GM12878 (cell line): Measurements from ENCODE around the gene AKR1A1. TPM values are rescaled to one million over a fixed set of nuclear protein-coding genes. Genes with fewer than 3 reads are reported as not detected.

Experiments used
- ATAC-seq: fragments of 200-7000 bp; cut with Tn5 transposase; 3 replicates; pipeline ENCODE4 v1.9.1; 2020; ENCODE audit warnings: mild to moderate bottlenecking, moderate library complexity
- BruUV-seq: library from RNA; stranded (reverse); fragments of 400-500 nt; replicated peaks from 2 replicates; lab custom pipeline; 2021; lab: Mats Ljungman, UMichigan
- CTCF ChIA-PET: fragments of 300-600 bp; sonication (Branson Sonifier 250); formaldehyde crosslinking; extraction: SDS; loops from one replicate; lab custom pipeline; 2021; ENCODE audit warnings: inconsistent platforms; lab: Yijun Ruan, JAX
- POLR2A ChIA-PET: fragments of 350-600 bp; formaldehyde crosslinking; extraction: SDS; loops from one replicate; lab custom pipeline; 2021; ENCODE audit warnings: inconsistent platforms; lab: Charles Lee
- RAD21 ChIA-PET: fragments of 300-600 bp; sonication (Branson Sonifier 250); formaldehyde crosslinking; loops from one replicate; lab custom pipeline; 2023; ENCODE audit warnings: antibody characterized with exemption; ENCODE audit not compliant: unreplicated experiment; lab: Charles Lee
- SMC1A ChIA-PET: fragments of 300-600 bp; sonication (Branson Sonifier 250); formaldehyde crosslinking; loops from one replicate; lab custom pipeline; 2023; ENCODE audit not compliant: unreplicated experiment, uncharacterized antibody; lab: Charles Lee
- DNase-seq: peaks from one replicate; pipeline ENCODE4 v3.0.0-alpha.2; 2011; ENCODE audit warnings: low read depth, low spot score
- FAIRE-seq: peaks from 3 replicates; lab custom pipeline; 2011; peaks lifted over from hg19 to GRCh38; lab: Jason Lieb, UNC
- H2AFZ ChIP-seq: 2 replicates; pipeline ENCODE4 v1.6.0; 2011; ENCODE audit warnings: low read depth, low read length, control low read depth; ENCODE audit not compliant: control insufficient read depth
- H3K27ac ChIP-seq: 2 replicates; pipeline ENCODE4 v1.5.1; 2011; ENCODE audit warnings: control low read depth; ENCODE audit not compliant: control insufficient read depth, insufficient read depth
- H3K27me3 ChIP-seq, 2 experiments: replicated peaks in 1 of 2; 2 replicates each; pipeline versions ENCODE4 v1.6.0 to v1.6.1; 2011; ENCODE audit warnings: low read length in 1 of 2; ENCODE audit not compliant: control insufficient read depth in 2 of 2, insufficient read depth in 2 of 2
- H3K36me3 ChIP-seq, 2 experiments: 2 replicates each; pipeline ENCODE4 v1.5.1; 2011; ENCODE audit warnings: low read length in 1 of 2; ENCODE audit not compliant: control insufficient read depth in 2 of 2, insufficient read depth in 2 of 2
- H3K4me1 ChIP-seq: 2 replicates; pipeline ENCODE4 v1.6.1; 2011; ENCODE audit warnings: mild to moderate bottlenecking, low read length, moderate library complexity, mixed read lengths; ENCODE audit not compliant: control insufficient read depth, insufficient read depth
- H3K4me2 ChIP-seq: 2 replicates; pipeline ENCODE4 v1.6.0; 2011; ENCODE audit warnings: control low read depth; ENCODE audit not compliant: control insufficient read depth, insufficient read depth
- H3K4me3 ChIP-seq: fragments of 200-600 bp; sonication (generic); 2 replicates; pipeline ENCODE4 v1.5.1; 2016
- H3K79me2 ChIP-seq: 2 replicates; pipeline ENCODE4 v1.6.0; 2011; ENCODE audit warnings: low read length; ENCODE audit not compliant: control insufficient read depth, insufficient read depth
- H3K9ac ChIP-seq: 2 replicates; pipeline ENCODE4 v1.8.0; 2011; ENCODE audit warnings: low read length, control low read depth, mixed read lengths; ENCODE audit not compliant: control insufficient read depth, insufficient read depth
- H3K9me3 ChIP-seq: replicated peaks from 3 replicates; pipeline ENCODE4 v1.5.1; 2011; ENCODE audit warnings: mild to moderate bottlenecking, low read length; ENCODE audit not compliant: control insufficient read depth, insufficient read depth
- H4K20me1 ChIP-seq: 2 replicates; pipeline ENCODE4 v1.6.0; 2011; ENCODE audit not compliant: control insufficient read depth, insufficient read depth
- CHD4 ChIP-seq: fragments of 200-600 bp; sonication (generic); IDR thresholded peaks from 2 replicates; pipeline ENCODE4 v1.6.1; 2016; ENCODE audit warnings: mild to moderate bottlenecking
- DPF2 ChIP-seq: fragments of 450-650 bp; IDR thresholded peaks from 2 replicates; pipeline ENCODE4 v1.6.1; 2017; ENCODE audit warnings: mild to moderate bottlenecking
- KLF5 ChIP-seq: fragments of 450-650 bp; IDR thresholded peaks from 2 replicates; pipeline ENCODE4 v1.6.1; 2014; ENCODE audit warnings: mild to moderate bottlenecking; ENCODE audit not compliant: partially characterized antibody
- MTA2 ChIP-seq: fragments of 450-650 bp; IDR thresholded peaks from 2 replicates; pipeline ENCODE4 v1.6.1; 2016; ENCODE audit warnings: low read depth, mild to moderate bottlenecking, moderate library complexity
- NFYA ChIP-seq: IDR thresholded peaks from 2 replicates; pipeline ENCODE4 v1.6.1; 2011; ENCODE audit warnings: low read depth, mild to moderate bottlenecking, low read length, improper control_type of control experiment, borderline replicate concordance
- RAD21 ChIP-seq: IDR thresholded peaks from 2 replicates; pipeline ENCODE4 v1.6.1; 2011; ENCODE audit warnings: mild to moderate bottlenecking, low read depth, low read length, moderate library complexity; ENCODE audit not compliant: insufficient read depth
- RELA ChIP-seq: fragments of 450-650 bp; IDR thresholded peaks from 2 replicates; pipeline ENCODE4 v1.8.0; 2014; ENCODE audit warnings: borderline replicate concordance; ENCODE audit not compliant: partially characterized antibody
- SIN3A ChIP-seq: IDR thresholded peaks from 2 replicates; pipeline ENCODE4 v1.6.1; 2012; ENCODE audit warnings: low read depth, low read length, improper control_type of control experiment
- SMAD5 ChIP-seq: IDR thresholded peaks from 2 replicates; pipeline ENCODE4 v1.6.1; 2016; ENCODE audit warnings: antibody characterized with exemption, low read depth
- STAT3 ChIP-seq: IDR thresholded peaks from 2 replicates; pipeline ENCODE4 v1.6.1; 2011; ENCODE audit warnings: low read depth, low read length, improper control_type of control experiment
- ZNF207 ChIP-seq: fragments of 450-650 bp; IDR thresholded peaks from 2 replicates; pipeline ENCODE4 v1.6.1; 2014; ENCODE audit warnings: antibody characterized with exemption, mild to moderate bottlenecking, borderline replicate concordance
- WGBS: methylation state at CpG from one replicate; pipeline ENCODE4 v1.1.6; 2016; ENCODE audit warnings: low lambda C conversion rate; ENCODE audit not compliant: insufficient replicate concordance, insufficient coverage; ENCODE audit errors: missing lambda C conversion rate; 5-methylcytosine and 5-hydroxymethylcytosine counted together
- in situ Hi-C: fragments of 300-500 bp; cut with MboI; formaldehyde crosslinking; loops from 9 replicates; pipeline ENCODE4 v1.14.3; 2018; ENCODE audit warnings: mixed read lengths
- intact Hi-C: fragments of 100-400 bp; cut with micrococcal nuclease; formaldehyde crosslinking; loops from one replicate; pipeline ENCODE4 v1.14.2; 2022; ENCODE audit not compliant: unreplicated experiment
- polyA plus RNA-seq, 11 experiments: library from polyadenylated mRNA; depleted of rRNA in 4 of 11; unstranded in 6 of 11; stranded (reverse) in 5 of 11; fragments of >200 nt; fragmentation: Nextera tagmentation in 4 of 11; fragmentation: Illumina TruSeq in 1 of 11; extraction: Ambion mirVana in 4 of 11; extraction: Trizol in 1 of 11; gene quantifications; 1 replicate in 1 of 11; 2 replicates in 10 of 11; pipeline versions ENCODE4 v1.2.1 to v1.2.3, GENCODE V29; 2011 to 2016; ENCODE audit warnings: inconsistent platforms in 2 of 11, missing spikeins in 2 of 11, low read depth in 1 of 11
- total RNA-seq, 4 experiments: library from RNA; depleted of rRNA in 3 of 4; stranded (reverse); fragments of >200 nt in 3 of 4; fragmentation: Illumina TruSeq in 1 of 4; extraction: Trizol in 1 of 4; gene quantifications; 2 replicates each; pipeline versions ENCODE4 v1.2.1 to v1.2.3, GENCODE V29; 2013 to 2021
- TF ChIP-seq, protein P1 (sequence below): fragments of 450-650 bp; IDR thresholded peaks from 2 replicates; pipeline ENCODE4 v1.6.1; 2017; ENCODE audit warnings: mild to moderate bottlenecking, low read depth, inconsistent platforms; ENCODE audit not compliant: poor library complexity, severe bottlenecking
- TF ChIP-seq, protein P2 (sequence below): fragments of 450-650 bp; IDR thresholded peaks from 2 replicates; pipeline ENCODE4 v1.6.1; 2017; ENCODE audit warnings: low read depth, mild to moderate bottlenecking, moderate library complexity
- TF ChIP-seq, protein P3 (sequence below): fragments of 450-650 bp; IDR thresholded peaks from 2 replicates; pipeline ENCODE4 v1.6.1; 2017; ENCODE audit warnings: mild to moderate bottlenecking

Gene AKR1A1
- total and polyA plus RNA-seq, 10 of the 15 experiments (the other 5 are each of a cell fraction or from before 2014, with no cell fraction given): 187 to 335 (median 241) TPM

DNA sequence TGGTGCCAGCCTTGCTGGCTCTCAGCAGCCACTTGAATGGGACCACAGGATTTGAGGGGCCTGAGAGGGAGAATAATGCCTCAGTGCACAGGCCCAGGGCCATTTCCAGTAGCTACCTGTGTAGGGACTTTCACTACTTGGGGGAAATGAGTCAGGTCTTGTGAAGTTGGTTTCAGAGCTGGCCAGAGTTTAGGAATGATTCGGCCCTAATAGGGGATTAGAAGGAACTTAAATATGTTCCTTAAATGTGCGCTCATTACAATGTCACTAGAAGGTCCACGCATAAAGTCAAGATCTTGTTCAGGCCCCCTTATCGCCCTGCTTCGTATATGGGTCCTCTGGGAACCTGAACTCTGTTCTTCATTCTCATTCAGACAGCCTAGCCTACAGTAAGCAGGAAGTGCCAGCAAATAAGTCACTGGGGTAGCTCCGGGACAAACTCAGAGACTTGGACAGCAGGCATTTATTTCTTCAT, 5.6 kb upstream of the AKR1A1 start:
- Histone ChIP-seq H3K79me2 (no peaks in the 10 kb centered on the region), H2AFZ (peak overlapping the region; percentile 69), H3K4me3 (peak overlapping the region; percentile 2; the same call in 1 of the 2 replicates), H4K20me1 (no peaks in the 10 kb centered on the region), H3K4me2 (peak overlapping the region; percentile 58), H3K9me3 (no peaks in the 10 kb centered on the region; the same call in 1 of the 3 replicates), H3K9ac (peak overlapping the region; percentile 31), H3K36me3 (no peaks in the 10 kb centered on the region), H3K27ac (peak overlapping the region; percentile 78), H3K4me1 (peaks cover 30% of the 10 kb centered on the region), H3K27me3 (no peaks in the 10 kb centered on the region)
- 0% methylated on average over 6 of the region's 6 CpGs for WGBS
- SMC1A ChIA-PET: interaction anchor here (0.7 to 8.6 kb wide), 14 partner anchors 8 to 241 kb away, joined by 3 to 80 read pairs (median 6); partner anchors contain the start of genes NASP and PRDX1
- no TSS peak for BruUV-seq
- ATAC-seq (peak; percentile 82), DNase-seq (peak; percentile 82), FAIRE-seq (no peak)
- RAD21 ChIA-PET: interaction anchor here (0.6 to 5.0 kb wide), 12 partner anchors 8 to 54 kb away, joined by 3 to 40 read pairs (median 3); partner anchors contain the start of genes CCDC163, MMACHC, PRDX1 and TESK2
- in situ Hi-C loops: no loop called here
- POLR2A ChIA-PET: interaction anchor here (0.6 to 7.6 kb wide), 15 partner anchors 9 to 823 kb away, joined by 3 to 118 read pairs (median 5); partner anchors contain the start of genes CCDC163, MMACHC, MUTYH and PRDX1
- intact Hi-C loops: loop anchor here (2.0 kb wide), 1 partner anchor 22 kb away; no protein-coding TSS in a partner anchor
- CTCF ChIA-PET: interaction anchor here (0.5 to 3.2 kb wide), 10 partner anchors 9 to 190 kb away, joined by 3 to 14 read pairs (median 6); partner anchors contain the start of gene PRDX1
- TF ChIP-seq MTA2 (peak; percentile 83), KLF5 (no peak), SIN3A (no peak), ZNF207 (no peak), SMAD5 (no peak), DPF2 (peak; percentile 88; the same call in 1 of the 2 replicates), RAD21 (no peak), RELA (peak; percentile 90), NFYA (no peak), CHD4 (no peak), STAT3 (no peak)
- TF ChIP-seq, protein P1, sequence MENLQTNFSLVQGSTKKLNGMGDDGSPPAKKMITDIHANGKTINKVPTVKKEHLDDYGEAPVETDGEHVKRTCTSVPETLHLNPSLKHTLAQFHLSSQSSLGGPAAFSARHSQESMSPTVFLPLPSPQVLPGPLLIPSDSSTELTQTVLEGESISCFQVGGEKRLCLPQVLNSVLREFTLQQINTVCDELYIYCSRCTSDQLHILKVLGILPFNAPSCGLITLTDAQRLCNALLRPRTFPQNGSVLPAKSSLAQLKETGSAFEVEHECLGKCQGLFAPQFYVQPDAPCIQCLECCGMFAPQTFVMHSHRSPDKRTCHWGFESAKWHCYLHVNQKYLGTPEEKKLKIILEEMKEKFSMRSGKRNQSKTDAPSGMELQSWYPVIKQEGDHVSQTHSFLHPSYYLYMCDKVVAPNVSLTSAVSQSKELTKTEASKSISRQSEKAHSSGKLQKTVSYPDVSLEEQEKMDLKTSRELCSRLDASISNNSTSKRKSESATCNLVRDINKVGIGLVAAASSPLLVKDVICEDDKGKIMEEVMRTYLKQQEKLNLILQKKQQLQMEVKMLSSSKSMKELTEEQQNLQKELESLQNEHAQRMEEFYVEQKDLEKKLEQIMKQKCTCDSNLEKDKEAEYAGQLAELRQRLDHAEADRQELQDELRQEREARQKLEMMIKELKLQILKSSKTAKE: peak; percentile 70
- TF ChIP-seq, protein P2, sequence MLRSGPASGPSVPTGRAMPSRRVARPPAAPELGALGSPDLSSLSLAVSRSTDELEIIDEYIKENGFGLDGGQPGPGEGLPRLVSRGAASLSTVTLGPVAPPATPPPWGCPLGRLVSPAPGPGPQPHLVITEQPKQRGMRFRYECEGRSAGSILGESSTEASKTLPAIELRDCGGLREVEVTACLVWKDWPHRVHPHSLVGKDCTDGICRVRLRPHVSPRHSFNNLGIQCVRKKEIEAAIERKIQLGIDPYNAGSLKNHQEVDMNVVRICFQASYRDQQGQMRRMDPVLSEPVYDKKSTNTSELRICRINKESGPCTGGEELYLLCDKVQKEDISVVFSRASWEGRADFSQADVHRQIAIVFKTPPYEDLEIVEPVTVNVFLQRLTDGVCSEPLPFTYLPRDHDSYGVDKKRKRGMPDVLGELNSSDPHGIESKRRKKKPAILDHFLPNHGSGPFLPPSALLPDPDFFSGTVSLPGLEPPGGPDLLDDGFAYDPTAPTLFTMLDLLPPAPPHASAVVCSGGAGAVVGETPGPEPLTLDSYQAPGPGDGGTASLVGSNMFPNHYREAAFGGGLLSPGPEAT: peak; percentile 89
- TF ChIP-seq, protein P3, sequence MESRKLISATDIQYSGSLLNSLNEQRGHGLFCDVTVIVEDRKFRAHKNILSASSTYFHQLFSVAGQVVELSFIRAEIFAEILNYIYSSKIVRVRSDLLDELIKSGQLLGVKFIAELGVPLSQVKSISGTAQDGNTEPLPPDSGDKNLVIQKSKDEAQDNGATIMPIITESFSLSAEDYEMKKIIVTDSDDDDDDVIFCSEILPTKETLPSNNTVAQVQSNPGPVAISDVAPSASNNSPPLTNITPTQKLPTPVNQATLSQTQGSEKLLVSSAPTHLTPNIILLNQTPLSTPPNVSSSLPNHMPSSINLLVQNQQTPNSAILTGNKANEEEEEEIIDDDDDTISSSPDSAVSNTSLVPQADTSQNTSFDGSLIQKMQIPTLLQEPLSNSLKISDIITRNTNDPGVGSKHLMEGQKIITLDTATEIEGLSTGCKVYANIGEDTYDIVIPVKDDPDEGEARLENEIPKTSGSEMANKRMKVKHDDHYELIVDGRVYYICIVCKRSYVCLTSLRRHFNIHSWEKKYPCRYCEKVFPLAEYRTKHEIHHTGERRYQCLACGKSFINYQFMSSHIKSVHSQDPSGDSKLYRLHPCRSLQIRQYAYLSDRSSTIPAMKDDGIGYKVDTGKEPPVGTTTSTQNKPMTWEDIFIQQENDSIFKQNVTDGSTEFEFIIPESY: no peak
